ACC112 (cell line): ENCODE measurements around the gene CHCHD5.

Experiments used
- H2AFZ ChIP-seq: fragments of 200-600 bp; sonication (generic); one replicate; pipeline ENCODE4 v1.6.0; 2017; ENCODE audit warnings: antibody characterized with exemption, low read length; ENCODE audit not compliant: unreplicated experiment
- H3K27ac ChIP-seq: fragments of 200-600 bp; sonication (generic); 2 replicates; pipeline ENCODE4 v1.5.1; 2014; ENCODE audit warnings: low read depth, mild to moderate bottlenecking, antibody characterized with exemption, low read length, moderate library complexity
- H3K27me3 ChIP-seq: fragments of 200-600 bp; sonication (generic); 2 replicates; pipeline ENCODE4 v1.6.1; 2014; ENCODE audit warnings: mild to moderate bottlenecking, antibody characterized with exemption, low read length, moderate library complexity, mixed read lengths; ENCODE audit not compliant: insufficient read depth
- H3K36me3 ChIP-seq: fragments of 200-600 bp; sonication (generic); 2 replicates; pipeline ENCODE4 v1.6.1; 2016; ENCODE audit warnings: mild to moderate bottlenecking, antibody characterized with exemption, low read length, moderate library complexity, mixed read lengths; ENCODE audit not compliant: insufficient read depth
- H3K4me1 ChIP-seq: fragments of 200-600 bp; sonication (generic); one replicate; pipeline ENCODE4 v1.6.1; 2016; ENCODE audit warnings: low read length, mixed read lengths; ENCODE audit not compliant: insufficient read depth, unreplicated experiment, control insufficient read depth
- H3K4me3 ChIP-seq: fragments of 200-600 bp; sonication (generic); 2 replicates; pipeline ENCODE4 v1.5.1; 2014; ENCODE audit warnings: mild to moderate bottlenecking, low read depth, low read length
- H3K79me2 ChIP-seq: fragments of 200-600 bp; sonication (generic); one replicate; pipeline ENCODE4 v1.6.0; 2016; ENCODE audit warnings: low read length; ENCODE audit not compliant: control insufficient read depth, unreplicated experiment, insufficient read depth

The CHCHD5 gene

GRCh38 chr2:112625474-112626114 lies 41.2 kb downstream of the CHCHD5 start:
- Histone ChIP-seq H3K27ac (peak overlapping the region; percentile 90), H3K36me3 (no peaks in the 10 kb centered on the region), H3K27me3 (no peaks in the 10 kb centered on the region), H3K79me2 (peaks cover 21% of the 10 kb centered on the region), H2AFZ (peak overlapping the region; percentile 1), H3K4me1 (peaks cover 80% of the 10 kb centered on the region), H3K4me3 (peak overlapping the region; percentile 57)

DNA sequence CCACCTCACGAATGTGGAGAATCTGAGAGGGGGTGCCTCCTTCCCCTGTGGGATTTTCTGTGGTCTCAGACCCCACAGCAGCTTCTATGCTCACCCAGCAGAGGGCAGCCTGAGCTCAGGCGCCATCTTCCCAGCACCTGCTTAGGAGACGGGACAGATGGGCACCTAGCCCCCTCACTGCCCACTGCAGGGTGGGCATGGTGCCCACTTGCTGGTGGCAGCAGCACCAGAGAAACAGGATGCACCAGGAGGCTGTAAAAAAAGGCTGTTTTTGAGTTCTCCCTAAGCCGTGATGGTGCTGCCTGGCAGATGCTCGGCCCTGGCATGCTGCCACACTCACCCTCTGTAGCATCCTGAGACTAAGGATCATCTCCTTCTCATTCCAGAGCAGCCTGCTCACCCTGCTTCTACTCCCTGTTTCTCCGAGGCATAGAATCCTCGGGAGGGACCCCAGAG lies 42.2 kb downstream of the CHCHD5 start:
- Histone ChIP-seq H3K36me3 (no peaks in the 10 kb centered on the region), H3K27me3 (no peaks in the 10 kb centered on the region), H3K4me3 (peak overlapping the region; percentile 57), H3K79me2 (peaks cover 21% of the 10 kb centered on the region), H3K4me1 (peaks cover 81% of the 10 kb centered on the region), H3K27ac (peak overlapping the region; percentile 90), H2AFZ (no peak overlapping the region)

DNA sequence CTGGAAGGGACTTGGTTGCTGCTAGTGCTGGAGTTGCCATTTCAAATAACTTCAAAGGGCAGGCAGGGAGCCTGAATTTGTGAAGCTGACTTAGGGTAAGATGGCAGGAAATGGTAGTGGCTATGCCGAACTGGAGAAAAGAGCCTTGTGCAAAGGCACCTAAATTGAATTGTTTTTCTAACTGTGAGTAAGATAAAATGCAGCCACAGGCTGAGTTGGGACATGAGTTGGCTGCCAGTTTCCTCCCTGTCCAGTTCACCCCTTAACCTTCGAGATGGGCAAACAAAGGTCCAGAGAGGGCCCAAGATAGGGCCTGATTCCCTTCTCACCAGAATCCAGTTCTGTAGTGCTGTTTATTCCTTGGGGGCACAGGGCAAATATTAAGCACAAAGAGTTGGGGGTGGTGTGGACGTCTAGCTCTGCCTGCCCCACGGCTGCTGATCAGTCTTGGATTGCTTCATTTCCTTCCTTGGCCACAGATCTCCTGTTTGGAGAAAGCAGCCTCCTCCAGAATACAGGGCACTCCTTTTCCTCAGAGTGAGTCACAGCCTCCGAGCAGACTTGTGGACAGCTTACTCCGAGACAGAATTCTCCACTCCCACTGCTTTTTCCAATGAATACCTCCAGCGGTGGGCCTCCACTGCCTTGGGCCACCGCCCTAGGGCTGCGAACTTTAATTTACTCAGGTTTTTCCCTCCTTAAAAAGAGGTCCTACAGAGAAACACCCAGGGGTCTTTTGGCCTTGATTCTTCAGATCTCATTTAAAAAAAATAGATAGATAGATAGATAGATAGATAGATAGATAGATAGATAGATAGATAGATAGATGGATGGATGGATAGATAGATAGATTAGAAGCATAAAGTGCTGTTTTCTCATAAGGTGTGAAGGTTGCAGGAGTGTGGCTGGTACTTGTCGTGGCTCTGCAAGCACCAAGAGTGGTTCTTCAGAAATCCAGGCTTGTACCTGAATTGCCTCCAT lies 42.9 kb downstream of the CHCHD5 start:
- H3K4me3 ChIP-seq, result peak overlapping the region; percentile 57
- no peaks in the 10 kb centered on the region for H3K36me3 ChIP-seq
- no peak overlapping the region for H2AFZ ChIP-seq
- peak overlapping the region; percentile 90 for H3K27ac ChIP-seq
- peaks cover 81% of the 10 kb centered on the region for H3K4me1 ChIP-seq
- no peaks in the 10 kb centered on the region for H3K27me3 ChIP-seq
- peaks cover 21% of the 10 kb centered on the region for H3K79me2 ChIP-seq

DNA sequence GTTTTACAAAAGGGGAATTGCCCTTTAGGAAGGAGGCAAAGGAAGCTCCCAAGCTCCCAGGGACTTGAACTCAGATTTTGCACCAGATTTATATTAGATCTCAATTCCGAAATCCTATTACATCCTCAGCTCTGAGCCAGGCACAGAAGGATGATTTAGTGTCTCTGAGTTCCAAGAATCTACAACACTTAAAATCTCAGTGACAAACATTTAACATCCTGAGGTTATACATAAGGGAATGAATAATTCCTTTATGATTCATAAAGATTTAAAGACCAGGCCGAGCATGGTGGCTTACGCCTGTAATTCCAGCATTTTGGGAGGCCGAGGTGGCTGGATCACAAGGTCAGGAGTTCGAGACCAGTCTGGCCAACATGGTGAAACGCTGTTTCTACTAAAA lies 44.8 kb downstream of the CHCHD5 start:
- Histone ChIP-seq H3K79me2 (peaks cover 21% of the 10 kb centered on the region), H3K4me3 (no peak overlapping the region), H3K27ac (peak overlapping the region; percentile 90), H3K27me3 (no peaks in the 10 kb centered on the region), H3K4me1 (peaks cover 75% of the 10 kb centered on the region), H2AFZ (no peak overlapping the region), H3K36me3 (no peaks in the 10 kb centered on the region)

DNA sequence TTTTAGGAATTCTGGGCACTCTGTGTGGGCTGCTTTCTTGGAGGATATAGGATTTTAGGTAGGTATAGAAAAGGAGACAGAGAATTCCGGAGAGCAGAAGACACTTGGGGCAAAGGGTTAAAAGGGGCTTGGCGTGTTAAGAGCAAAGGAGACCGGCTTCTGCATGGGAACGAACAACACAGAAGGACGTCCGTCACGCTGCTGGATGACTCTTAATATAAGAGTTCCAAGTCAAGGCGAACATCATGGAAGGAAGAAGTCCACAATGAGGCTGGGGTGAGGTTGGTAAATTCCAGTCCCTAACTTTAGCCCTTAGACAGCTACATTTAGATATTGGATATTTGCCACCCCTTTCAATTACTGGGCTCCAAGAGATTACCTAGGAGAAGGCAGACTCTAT lies 45.4 kb downstream of the CHCHD5 start:
- H2AFZ ChIP-seq, result no peak overlapping the region
- peaks cover 69% of the 10 kb centered on the region for H3K4me1 ChIP-seq
- peak overlapping the region; percentile 90 for H3K27ac ChIP-seq

GRCh38 chr2:112630268-112630667 lies 45.9 kb downstream of the CHCHD5 start:
- Histone ChIP-seq H3K79me2 (peaks cover 18% of the 10 kb centered on the region), H3K27ac (peak overlapping the region; percentile 90), H3K36me3 (no peaks in the 10 kb centered on the region), H3K4me1 (peaks cover 64% of the 10 kb centered on the region), H3K4me3 (no peak overlapping the region), H2AFZ (no peak overlapping the region), H3K27me3 (no peaks in the 10 kb centered on the region)

More for the DNA sequence above, 45.4 kb downstream of the CHCHD5 start:
- Histone ChIP-seq H3K27me3 (no peaks in the 10 kb centered on the region), H3K4me3 (no peak overlapping the region), H3K79me2 (peaks cover 21% of the 10 kb centered on the region), H3K36me3 (no peaks in the 10 kb centered on the region)

- H3K4me3 ChIP-seq, result no peak overlapping the region
- H3K27me3 ChIP-seq, result no peaks in the 10 kb centered on the region
- H2AFZ ChIP-seq, result no peak overlapping the region
- no peak overlapping the region for H3K27ac ChIP-seq
- no peaks in the 10 kb centered on the region for H3K36me3 ChIP-seq
- peaks cover 11% of the 10 kb centered on the region for H3K79me2 ChIP-seq
- peaks cover 34% of the 10 kb centered on the region for H3K4me1 ChIP-seq
Observed at GRCh38 chr2:112633708-112634107, 49.3 kb downstream of the CHCHD5 start.

GRCh38 chr2:112634153-112634873 lies 49.9 kb downstream of the CHCHD5 start:
- Histone ChIP-seq H3K27me3 (no peaks in the 10 kb centered on the region), H3K36me3 (no peaks in the 10 kb centered on the region), H3K4me1 (peaks cover 28% of the 10 kb centered on the region), H3K79me2 (peaks cover 8% of the 10 kb centered on the region), H2AFZ (no peak overlapping the region), H3K4me3 (no peak overlapping the region), H3K27ac (no peak overlapping the region)

GRCh38 chr2:112634874-112635157 lies 50.4 kb downstream of the CHCHD5 start:
- no peaks in the 10 kb centered on the region for H3K36me3 ChIP-seq
- peaks cover 5% of the 10 kb centered on the region for H3K79me2 ChIP-seq
- no peak overlapping the region for H2AFZ ChIP-seq
- H3K4me3 ChIP-seq, result no peak overlapping the region
- H3K27me3 ChIP-seq, result no peaks in the 10 kb centered on the region
- no peak overlapping the region for H3K27ac ChIP-seq
- H3K4me1 ChIP-seq, result peaks cover 25% of the 10 kb centered on the region

GRCh38 chr2:112636605-112637288 lies 52.3 kb downstream of the CHCHD5 start:
- Histone ChIP-seq H3K27me3 (no peaks in the 10 kb centered on the region), H3K36me3 (no peaks in the 10 kb centered on the region), H3K4me3 (no peak overlapping the region), H3K27ac (no peak overlapping the region), H3K4me1 (peaks cover 27% of the 10 kb centered on the region), H3K79me2 (no peaks in the 10 kb centered on the region), H2AFZ (no peak overlapping the region)
